GM23338 (cell line): Measurements from ENCODE around the gene TMEM63C. TPM values are rescaled to one million over a fixed set of nuclear protein-coding genes. Genes with fewer than 3 reads are reported as not detected.
A peak's percentile ranks its signal among the peaks of the same experiment; 100 is the strongest.

Experiments
- ATAC-seq: fragments of 200-7000 bp; cut with Tn5 transposase; 3 replicates; pipeline ENCODE4 v1.9.1; 2020
- DNase-seq: peaks from one replicate; pipeline ENCODE4 v3.0.0-alpha.2; 2015; ENCODE audit warnings: low spot score
- H2AFZ ChIP-seq: fragments of 200-600 bp; sonication (generic); 2 replicates; pipeline ENCODE4 v1.8.0; 2016; ENCODE audit warnings: antibody characterized with exemption, mild to moderate bottlenecking, moderate library complexity
- H3F3A ChIP-seq: fragments of 200-600 bp; sonication (generic); replicated peaks from 2 replicates; pipeline ENCODE4 v1.8.0; 2017; ENCODE audit warnings: antibody characterized with exemption, mixed run types, low read depth
- H3K27ac ChIP-seq: fragments of 200-600 bp; sonication (generic); 2 replicates; pipeline ENCODE4 v1.6.1; 2016; ENCODE audit warnings: low read depth
- H3K27me3 ChIP-seq: fragments of 200-600 bp; sonication (generic); 2 replicates; pipeline ENCODE4 v1.8.0; 2016; ENCODE audit warnings: mild to moderate bottlenecking, mixed run types, moderate library complexity; ENCODE audit not compliant: insufficient read depth
- H3K36me3 ChIP-seq: fragments of 200-600 bp; sonication (generic); 2 replicates; pipeline ENCODE4 v1.8.0; 2016; ENCODE audit warnings: mild to moderate bottlenecking; ENCODE audit not compliant: insufficient read depth
- H3K4me1 ChIP-seq: fragments of 200-600 bp; sonication (generic); 2 replicates; pipeline ENCODE4 v1.8.0; 2016; ENCODE audit warnings: mild to moderate bottlenecking, moderate library complexity; ENCODE audit not compliant: insufficient read depth
- H3K4me2 ChIP-seq: fragments of 200-600 bp; sonication (generic); 2 replicates; pipeline ENCODE4 v1.7.1; 2017; ENCODE audit warnings: mixed run types
- H3K4me3 ChIP-seq: fragments of 200-600 bp; sonication (generic); 2 replicates; pipeline ENCODE4 v1.6.1; 2016; ENCODE audit warnings: mixed run types
- H3K79me2 ChIP-seq: fragments of 200-600 bp; sonication (generic); replicated peaks from 2 replicates; pipeline ENCODE4 v1.8.0; 2017; ENCODE audit warnings: mild to moderate bottlenecking; ENCODE audit not compliant: insufficient read depth
- H3K9me2 ChIP-seq: fragments of 200-600 bp; sonication (generic); 2 replicates; pipeline ENCODE4 v1.8.0; 2017; ENCODE audit not compliant: insufficient read depth
- H4K20me1 ChIP-seq: fragments of 200-600 bp; sonication (generic); replicated peaks from 2 replicates; pipeline ENCODE4 v1.8.0; 2017; ENCODE audit warnings: mild to moderate bottlenecking; ENCODE audit not compliant: insufficient read depth
- H3K27ac Mint-ChIP-seq: 2 replicates; pipeline ENCODE4 v1.8.0; 2020; ENCODE audit warnings: inconsistent platforms, mild to moderate bottlenecking, moderate library complexity, mixed read lengths
- H3K27me3 Mint-ChIP-seq: 3 replicates; pipeline ENCODE4 v1.8.0; 2022; ENCODE audit warnings: low read depth, mild to moderate bottlenecking, moderate library complexity, mixed read lengths, inconsistent platforms; ENCODE audit not compliant: insufficient read depth, poor library complexity
- H3K36me3 Mint-ChIP-seq: 3 replicates; pipeline ENCODE4 v1.8.0; 2021; ENCODE audit warnings: low read depth, mild to moderate bottlenecking, inconsistent platforms, moderate library complexity, mixed read lengths
- H3K4me1 Mint-ChIP-seq: 3 replicates; pipeline ENCODE4 v1.8.0; 2020; ENCODE audit warnings: mild to moderate bottlenecking, inconsistent platforms, mixed read lengths
- H3K4me3 Mint-ChIP-seq: 3 replicates; pipeline ENCODE4 v1.8.0; 2021; ENCODE audit warnings: moderate library complexity, mild to moderate bottlenecking, inconsistent platforms, mixed read lengths
- H3K9me3 Mint-ChIP-seq: 3 replicates; pipeline ENCODE4 v1.8.0; 2020; ENCODE audit warnings: moderate library complexity, mild to moderate bottlenecking, inconsistent platforms, mixed read lengths
- EZH2 ChIP-seq: fragments of 200-600 bp; sonication (generic); IDR thresholded peaks from one replicate; pipeline ENCODE4 v1.8.0; 2017; ENCODE audit warnings: antibody characterized with exemption, mild to moderate bottlenecking, low read depth; ENCODE audit not compliant: unreplicated experiment
- EZH2phosphoT487 ChIP-seq: fragments of 200-600 bp; sonication (generic); IDR thresholded peaks from one replicate; pipeline ENCODE4 v1.8.1; 2018; ENCODE audit warnings: antibody characterized with exemption; ENCODE audit not compliant: unreplicated experiment
- NANOG ChIP-seq: IDR thresholded peaks from 2 replicates; pipeline ENCODE4 v1.6.1; 2016; ENCODE audit warnings: antibody characterized with exemption, borderline replicate concordance
- POLR2AphosphoS5 ChIP-seq: IDR thresholded peaks from 2 replicates; pipeline ENCODE4 v1.6.1; 2016; ENCODE audit warnings: antibody characterized with exemption, low read depth
- ZNF114 ChIP-seq: fragments of 250-450 bp; sonication (Bioruptor Pico); IDR thresholded peaks from 2 replicates; pipeline ENCODE4 v1.5.0; 2020; ENCODE audit warnings: mild to moderate bottlenecking, moderate library complexity
- ZNF331 ChIP-seq: fragments of 250-450 bp; sonication (Bioruptor Pico); IDR thresholded peaks from 2 replicates; pipeline ENCODE4 v1.5.0; 2020; ENCODE audit warnings: low read depth, mild to moderate bottlenecking, moderate library complexity
- polyA plus RNA-seq: library from polyadenylated mRNA; unstranded; fragments of >200 nt; fragmentation: Nextera tagmentation; extraction: Ambion mirVana; gene quantifications from 2 replicates; pipeline ENCODE4 v1.2.1, GENCODE V29; 2016
- total RNA-seq: library from RNA; depleted of rRNA; stranded (reverse); fragments of >200 nt; shearing (Covaris generic); gene quantifications from 2 replicates; pipeline ENCODE4 v1.2.3, GENCODE V29; 2014
- TF ChIP-seq, protein P1 (sequence below): IDR thresholded peaks from one replicate; pipeline ENCODE4 v1.6.1; 2018; ENCODE audit warnings: antibody characterized with exemption; ENCODE audit not compliant: unreplicated experiment
- TF ChIP-seq, protein P2 (sequence below): IDR thresholded peaks from 2 replicates; pipeline ENCODE4 v1.6.1; 2016; ENCODE audit warnings: antibody characterized with exemption
- TF ChIP-seq, protein P3 (sequence below), 2 experiments: fragments of 200-600 bp in 1 of 2; sonication (generic) in 1 of 2; conservative IDR thresholded peaks; 2 replicates each; pipeline versions ENCODE4 v1.5.1 to v1.6.1; 2016 to 2017; ENCODE audit warnings: antibody characterized with exemption in 2 of 2, low read depth in 2 of 2, mild to moderate bottlenecking in 2 of 2, moderate library complexity in 1 of 2

The TMEM63C gene
- total and polyA plus RNA-seq, 2 experiments from 2014 or later: 2.1 to 6.3 TPM

DNA sequence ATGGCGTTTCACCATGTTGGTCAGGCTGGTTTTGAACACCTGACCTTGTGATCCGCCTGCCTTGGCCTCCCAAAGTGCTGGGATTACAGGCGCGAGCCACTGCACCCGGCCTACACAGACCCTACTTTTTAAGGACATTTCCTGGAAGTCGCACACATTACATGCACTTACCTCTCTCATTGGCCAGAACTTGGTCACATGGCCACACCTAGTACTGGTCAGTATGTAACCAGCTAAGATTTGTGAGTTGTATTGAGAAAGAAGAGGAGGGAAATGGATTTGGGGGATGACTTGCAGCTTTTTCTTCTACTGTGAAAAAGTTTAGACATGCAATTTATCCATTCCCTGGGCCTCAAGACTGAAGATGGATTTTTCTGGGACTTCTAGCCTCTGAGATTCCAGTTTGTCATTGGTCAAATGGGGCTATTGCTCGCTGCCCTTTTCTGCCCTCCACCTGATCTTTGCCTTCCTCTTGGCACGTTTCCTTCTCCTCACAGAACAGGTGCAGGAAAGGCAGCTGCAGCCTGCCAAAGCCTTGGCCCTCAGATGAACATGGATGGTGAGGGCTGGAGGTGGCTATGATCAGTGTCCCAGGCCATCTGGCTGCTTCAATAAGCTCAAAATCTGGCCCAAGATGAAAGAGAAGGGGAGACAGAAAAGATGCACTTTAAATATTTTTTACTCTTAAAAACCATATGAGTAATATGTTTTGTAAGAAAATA is 32.9 kb upstream of the TMEM63C start:
- H3K4me3 ChIP-seq: no peak overlapping the region
- H3K27ac ChIP-seq: peak overlapping the region; percentile 56; the same call in 1 of the 2 replicates
- no peak overlapping the region for H3K4me2 ChIP-seq
- Mint-ChIP-seq H3K27me3 (peaks cover 3% of the 10 kb centered on the region), H3K4me1 (peaks cover 55% of the 10 kb centered on the region), H3K27ac (peak overlapping the region; percentile 78), H3K4me3 (no peak overlapping the region), H3K9me3 (no peaks in the 10 kb centered on the region), H3K36me3 (no peaks in the 10 kb centered on the region)
- no peaks in the 10 kb centered on the region for H3K27me3 ChIP-seq
- no peaks in the 10 kb centered on the region for H3K36me3 ChIP-seq
- peaks cover 15% of the 10 kb centered on the region; the same call in 1 of the 2 replicates for H3K79me2 ChIP-seq
- peaks cover 4% of the 10 kb centered on the region; the same call in 1 of the 2 replicates for H3F3A ChIP-seq
- H4K20me1 ChIP-seq: no peaks in the 10 kb centered on the region
- no peaks in the 10 kb centered on the region for H3K9me2 ChIP-seq
- DNase-seq (peak; percentile 58), ATAC-seq (peak; percentile 25; the same call in 2 of the 3 replicates)
- TF ChIP-seq, protein P1, sequence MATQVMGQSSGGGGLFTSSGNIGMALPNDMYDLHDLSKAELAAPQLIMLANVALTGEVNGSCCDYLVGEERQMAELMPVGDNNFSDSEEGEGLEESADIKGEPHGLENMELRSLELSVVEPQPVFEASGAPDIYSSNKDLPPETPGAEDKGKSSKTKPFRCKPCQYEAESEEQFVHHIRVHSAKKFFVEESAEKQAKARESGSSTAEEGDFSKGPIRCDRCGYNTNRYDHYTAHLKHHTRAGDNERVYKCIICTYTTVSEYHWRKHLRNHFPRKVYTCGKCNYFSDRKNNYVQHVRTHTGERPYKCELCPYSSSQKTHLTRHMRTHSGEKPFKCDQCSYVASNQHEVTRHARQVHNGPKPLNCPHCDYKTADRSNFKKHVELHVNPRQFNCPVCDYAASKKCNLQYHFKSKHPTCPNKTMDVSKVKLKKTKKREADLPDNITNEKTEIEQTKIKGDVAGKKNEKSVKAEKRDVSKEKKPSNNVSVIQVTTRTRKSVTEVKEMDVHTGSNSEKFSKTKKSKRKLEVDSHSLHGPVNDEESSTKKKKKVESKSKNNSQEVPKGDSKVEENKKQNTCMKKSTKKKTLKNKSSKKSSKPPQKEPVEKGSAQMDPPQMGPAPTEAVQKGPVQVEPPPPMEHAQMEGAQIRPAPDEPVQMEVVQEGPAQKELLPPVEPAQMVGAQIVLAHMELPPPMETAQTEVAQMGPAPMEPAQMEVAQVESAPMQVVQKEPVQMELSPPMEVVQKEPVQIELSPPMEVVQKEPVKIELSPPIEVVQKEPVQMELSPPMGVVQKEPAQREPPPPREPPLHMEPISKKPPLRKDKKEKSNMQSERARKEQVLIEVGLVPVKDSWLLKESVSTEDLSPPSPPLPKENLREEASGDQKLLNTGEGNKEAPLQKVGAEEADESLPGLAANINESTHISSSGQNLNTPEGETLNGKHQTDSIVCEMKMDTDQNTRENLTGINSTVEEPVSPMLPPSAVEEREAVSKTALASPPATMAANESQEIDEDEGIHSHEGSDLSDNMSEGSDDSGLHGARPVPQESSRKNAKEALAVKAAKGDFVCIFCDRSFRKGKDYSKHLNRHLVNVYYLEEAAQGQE: no peak
- TF ChIP-seq EZH2 (no peak), NANOG (no peak), ZNF114 (no peak), EZH2phosphoT487 (no peak), POLR2AphosphoS5 (no peak), ZNF331 (no peak)
- H2AFZ ChIP-seq: no peak overlapping the region
- H3K4me1 ChIP-seq: peaks cover 37% of the 10 kb centered on the region

DNA sequence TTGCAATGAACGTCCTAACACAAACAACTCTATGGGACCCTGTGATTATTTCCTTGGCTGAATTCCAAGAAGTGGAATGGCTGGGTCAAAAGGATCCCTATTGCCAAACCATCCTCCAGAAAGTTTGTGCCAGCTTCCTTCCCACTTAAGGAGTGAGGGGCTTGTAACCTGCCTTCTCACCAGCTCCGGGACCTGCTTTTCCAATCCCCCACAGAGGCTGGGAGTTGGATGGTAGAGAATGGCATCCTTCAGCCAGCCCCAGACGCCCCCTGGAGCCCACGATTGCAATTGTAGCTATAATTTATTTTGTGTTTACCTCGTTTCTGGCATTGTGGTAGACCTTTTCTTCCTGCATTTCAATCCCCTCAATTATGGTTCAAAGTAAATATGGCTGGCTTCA is 30.4 kb upstream of the TMEM63C start:
- ATAC-seq (peak; percentile 85), DNase-seq (peak; percentile 89)

More for the DNA sequence above, 30.4 kb upstream of the TMEM63C start:
- peaks cover 11% of the 10 kb centered on the region for H3K27me3 Mint-ChIP-seq
- 0 out of 2 replicates have a peak, but pooled peaks cover 6% of the 10 kb centered on the region for H3F3A ChIP-seq
- peaks cover 46% of the 10 kb centered on the region for H3K4me1 Mint-ChIP-seq
- no peak overlapping the region for H3K4me3 ChIP-seq
- no peaks in the 10 kb centered on the region for H3K9me3 Mint-ChIP-seq
- H3K79me2 ChIP-seq: no peaks in the 10 kb centered on the region
- no peaks in the 10 kb centered on the region for H3K27me3 ChIP-seq
- no peaks in the 10 kb centered on the region for H3K36me3 Mint-ChIP-seq
- H2AFZ ChIP-seq: no peak overlapping the region
- TF ChIP-seq, protein P2, sequence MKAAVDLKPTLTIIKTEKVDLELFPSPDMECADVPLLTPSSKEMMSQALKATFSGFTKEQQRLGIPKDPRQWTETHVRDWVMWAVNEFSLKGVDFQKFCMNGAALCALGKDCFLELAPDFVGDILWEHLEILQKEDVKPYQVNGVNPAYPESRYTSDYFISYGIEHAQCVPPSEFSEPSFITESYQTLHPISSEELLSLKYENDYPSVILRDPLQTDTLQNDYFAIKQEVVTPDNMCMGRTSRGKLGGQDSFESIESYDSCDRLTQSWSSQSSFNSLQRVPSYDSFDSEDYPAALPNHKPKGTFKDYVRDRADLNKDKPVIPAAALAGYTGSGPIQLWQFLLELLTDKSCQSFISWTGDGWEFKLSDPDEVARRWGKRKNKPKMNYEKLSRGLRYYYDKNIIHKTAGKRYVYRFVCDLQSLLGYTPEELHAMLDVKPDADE: no peak
- TF ChIP-seq, protein P3, sequence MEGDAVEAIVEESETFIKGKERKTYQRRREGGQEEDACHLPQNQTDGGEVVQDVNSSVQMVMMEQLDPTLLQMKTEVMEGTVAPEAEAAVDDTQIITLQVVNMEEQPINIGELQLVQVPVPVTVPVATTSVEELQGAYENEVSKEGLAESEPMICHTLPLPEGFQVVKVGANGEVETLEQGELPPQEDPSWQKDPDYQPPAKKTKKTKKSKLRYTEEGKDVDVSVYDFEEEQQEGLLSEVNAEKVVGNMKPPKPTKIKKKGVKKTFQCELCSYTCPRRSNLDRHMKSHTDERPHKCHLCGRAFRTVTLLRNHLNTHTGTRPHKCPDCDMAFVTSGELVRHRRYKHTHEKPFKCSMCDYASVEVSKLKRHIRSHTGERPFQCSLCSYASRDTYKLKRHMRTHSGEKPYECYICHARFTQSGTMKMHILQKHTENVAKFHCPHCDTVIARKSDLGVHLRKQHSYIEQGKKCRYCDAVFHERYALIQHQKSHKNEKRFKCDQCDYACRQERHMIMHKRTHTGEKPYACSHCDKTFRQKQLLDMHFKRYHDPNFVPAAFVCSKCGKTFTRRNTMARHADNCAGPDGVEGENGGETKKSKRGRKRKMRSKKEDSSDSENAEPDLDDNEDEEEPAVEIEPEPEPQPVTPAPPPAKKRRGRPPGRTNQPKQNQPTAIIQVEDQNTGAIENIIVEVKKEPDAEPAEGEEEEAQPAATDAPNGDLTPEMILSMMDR (conservative IDR thresholded peaks at IDR 0.05; ENCODE audit: low read depth in 2 of 2): peak; percentile 82 to 87
- H3K27ac Mint-ChIP-seq: 0 out of 2 replicates have a peak overlapping the region, but pooled peaks have one; percentile 23
- no peak overlapping the region for H3K27ac ChIP-seq
- peaks cover 11% of the 10 kb centered on the region for H3K4me1 ChIP-seq
- no peak overlapping the region; the same call in 1 of the 2 replicates for H3K4me2 ChIP-seq
- H3K9me2 ChIP-seq: no peaks in the 10 kb centered on the region
- no peaks in the 10 kb centered on the region for H4K20me1 ChIP-seq
- no peaks in the 10 kb centered on the region for H3K36me3 ChIP-seq
- H3K4me3 Mint-ChIP-seq: no peak overlapping the region
